DOHH2 (cell line): ENCODE results near the gene SPACA1.

Experiments used
- CTCF ChIP-seq: fragments of 200-600 bp; sonication (generic); IDR thresholded peaks from one replicate; pipeline ENCODE4 v1.5.1; 2014; ENCODE audit warnings: antibody characterized with exemption, mild to moderate bottlenecking, low read depth, low read length; ENCODE audit not compliant: poor library complexity, severe bottlenecking
- EZH2phosphoT487 ChIP-seq: fragments of 200-600 bp; sonication (generic); IDR thresholded peaks from 2 replicates; pipeline ENCODE4 v1.6.1; 2017; ENCODE audit warnings: borderline replicate concordance, mild to moderate bottlenecking, antibody characterized with exemption, low read length, moderate library complexity, mixed read lengths

GRCh38 chr6:88072462-88072861 is 24.8 kb downstream of the SPACA1 start:
- TF ChIP-seq CTCF (no peak), EZH2phosphoT487 (no peak)
